ENCODE measurements around the gene MTERF4.
"Not testable (repeated sequence)": the region's sequence is repeated elsewhere in the genome, so short reads cannot be mapped to it uniquely, and the experiment has no call there.

MTERF4 gene

DNA sequence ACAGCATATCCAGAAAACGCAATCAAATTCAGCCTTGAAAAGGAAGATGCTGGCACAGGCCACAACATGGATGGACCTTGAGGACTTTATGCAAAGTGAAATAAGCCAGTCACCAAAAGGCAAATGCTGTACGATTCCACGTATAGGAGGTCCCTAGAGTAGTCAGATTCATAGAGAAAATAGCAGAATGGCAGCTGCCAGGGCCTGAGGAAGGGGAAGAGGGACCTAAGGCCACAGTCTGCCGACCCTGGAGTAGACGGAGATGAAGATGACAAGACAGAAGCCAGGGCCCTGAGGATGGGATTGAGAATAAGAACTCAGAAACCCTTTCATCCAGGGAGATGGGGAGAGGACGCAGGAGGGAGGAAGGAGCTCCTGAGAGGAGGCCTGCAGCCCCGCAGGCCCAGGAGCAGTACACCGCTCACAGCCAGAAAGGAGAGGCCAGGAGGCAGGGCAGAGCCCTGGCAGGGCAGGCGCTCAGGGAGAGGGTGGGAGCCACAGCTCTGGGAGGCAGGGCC lies 8.1 kb upstream of the MTERF4 start:
- no peak for DNase-seq

DNA sequence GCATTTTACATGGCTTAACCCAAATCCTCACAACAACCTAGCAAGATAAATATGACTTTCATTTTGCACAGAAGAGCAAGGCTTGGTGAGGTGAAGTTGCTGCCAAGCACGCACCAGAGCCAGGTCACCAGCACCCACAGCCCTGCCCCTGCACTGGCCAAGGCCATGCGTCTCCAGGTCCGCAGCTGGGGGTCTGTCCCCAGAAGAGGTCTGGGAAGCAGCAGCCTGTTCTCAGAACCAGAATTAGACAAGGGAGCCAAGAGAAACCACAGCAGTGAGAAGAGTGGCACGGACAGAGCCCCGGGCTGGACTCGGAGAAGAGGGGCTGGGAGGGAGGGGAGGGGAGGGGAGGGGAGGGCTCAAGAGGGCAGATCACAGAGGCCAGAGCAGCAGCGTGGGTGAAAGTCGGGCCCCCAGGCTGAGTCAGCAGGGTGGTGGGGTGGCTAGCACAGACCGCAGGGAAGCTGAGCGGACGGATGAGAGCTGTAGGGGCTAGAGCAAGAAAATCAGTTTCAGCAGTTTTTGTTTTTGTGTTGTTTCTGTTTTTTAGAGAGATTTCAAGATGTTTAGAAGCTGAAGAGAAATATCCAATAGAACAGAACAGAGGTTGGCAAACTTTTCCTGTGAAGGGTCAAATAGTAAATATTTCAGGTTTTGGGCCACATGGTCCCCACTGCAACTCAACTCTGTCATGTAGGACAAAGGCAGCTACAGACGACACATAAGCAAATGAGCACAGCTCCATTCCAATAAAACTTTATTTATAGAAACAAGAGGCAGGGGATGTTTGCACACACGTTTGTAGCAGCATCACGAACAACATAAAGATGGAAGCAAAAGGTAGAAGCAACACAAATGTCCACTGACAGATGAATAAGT lies 7.4 kb upstream of the MTERF4 start:
- DNase-seq: no peak

DNA sequence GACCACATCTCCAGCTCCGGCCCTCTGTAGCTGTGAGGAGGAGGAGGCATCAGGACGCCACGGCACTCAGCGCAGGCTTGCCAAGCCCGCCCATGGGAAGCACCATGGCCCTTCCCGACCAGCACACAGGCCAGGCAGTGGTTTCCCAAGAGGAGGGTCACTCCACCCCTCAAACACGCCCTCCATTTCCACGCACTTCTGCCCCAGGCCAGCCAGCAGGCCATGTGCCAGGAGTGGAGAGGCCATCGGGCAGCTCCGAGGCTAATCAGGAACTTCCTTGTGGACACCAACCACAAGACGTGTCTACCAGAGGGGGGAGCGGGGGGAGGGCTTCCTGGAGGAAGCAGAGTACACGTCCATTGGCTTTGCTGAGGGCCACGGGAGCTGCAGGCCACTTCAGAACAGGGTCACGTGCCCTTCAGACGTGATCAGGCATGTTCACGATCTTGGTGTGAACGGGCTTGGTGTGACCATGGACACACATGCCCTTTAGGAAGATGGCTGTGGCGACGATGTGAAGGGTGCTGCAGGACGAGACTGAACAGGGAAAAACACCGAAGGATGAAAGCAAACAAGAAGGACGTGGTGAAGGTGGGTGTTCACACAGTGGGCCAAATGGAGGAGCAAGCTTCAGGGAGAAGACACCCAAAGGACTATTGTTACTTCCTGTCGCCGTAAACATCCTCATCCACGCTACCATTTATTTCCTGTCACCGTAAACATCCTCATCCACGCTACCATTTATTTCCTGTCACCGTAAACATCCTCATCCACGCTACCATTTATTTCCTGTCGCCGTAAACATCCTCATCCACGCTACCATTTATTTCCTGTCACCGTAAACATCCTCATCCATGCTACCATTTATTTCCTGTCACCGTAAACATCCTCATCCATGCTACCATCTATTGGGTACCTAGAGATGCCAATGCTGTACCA lies 6.5 kb upstream of the MTERF4 start:
- no peak for DNase-seq

DNA sequence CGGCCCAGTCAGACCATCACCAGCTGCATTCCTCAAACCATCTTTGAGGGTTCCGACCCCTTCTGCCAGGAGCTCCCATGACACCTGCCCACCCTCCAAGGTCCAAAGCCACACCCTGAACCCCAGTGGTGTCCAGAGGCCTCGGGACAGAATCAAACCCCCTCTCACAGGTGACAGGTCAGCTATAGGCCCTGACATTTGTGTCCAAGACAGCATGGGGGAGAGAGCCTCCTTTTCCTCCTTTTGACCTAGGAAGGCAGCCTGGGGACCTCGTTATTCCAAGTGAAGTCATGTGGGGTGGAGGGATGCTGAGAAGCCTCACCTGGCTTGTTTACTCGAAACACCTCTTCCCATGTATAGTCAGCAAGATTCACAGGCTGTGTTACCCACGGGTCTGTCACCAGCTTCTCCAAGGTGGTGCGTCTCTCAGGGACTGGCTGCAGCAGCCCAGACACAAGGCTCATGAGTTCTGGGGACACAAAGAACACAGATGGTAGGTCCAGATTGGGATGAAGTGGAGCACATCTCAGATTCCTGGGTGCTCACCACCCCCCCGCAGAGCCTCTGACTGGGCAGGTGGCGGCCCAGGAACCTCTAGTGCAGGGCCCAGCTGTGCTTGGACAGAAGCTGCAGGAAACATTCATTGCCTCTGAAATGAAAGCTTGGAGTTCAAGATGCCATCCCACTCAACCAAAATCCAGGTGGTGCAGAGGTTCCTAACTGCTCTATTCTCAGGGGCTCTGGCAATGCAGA lies 5.1 kb upstream of the MTERF4 start:
- no peak for DNase-seq

DNA sequence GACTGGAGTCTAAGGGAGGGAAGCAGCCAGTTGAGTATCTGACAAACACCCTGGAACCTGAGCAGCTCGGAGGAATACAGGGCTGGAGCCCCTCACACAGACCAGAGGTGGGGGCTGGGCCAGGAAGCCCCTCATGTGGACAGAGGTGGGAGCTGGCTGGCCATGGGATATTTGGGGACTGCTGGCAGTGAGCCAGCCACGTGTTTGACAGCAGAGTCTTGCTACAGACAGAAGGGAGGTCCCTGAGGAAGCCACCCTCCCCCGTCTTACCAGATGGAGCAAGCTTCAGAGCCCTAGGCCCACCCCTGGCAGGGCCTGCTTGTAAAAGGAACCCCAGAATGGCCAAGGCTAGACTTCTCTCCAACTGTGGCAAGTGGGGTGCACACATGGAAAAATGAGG lies 3.6 kb upstream of the MTERF4 start:
- DNase-seq: no peak

DNA sequence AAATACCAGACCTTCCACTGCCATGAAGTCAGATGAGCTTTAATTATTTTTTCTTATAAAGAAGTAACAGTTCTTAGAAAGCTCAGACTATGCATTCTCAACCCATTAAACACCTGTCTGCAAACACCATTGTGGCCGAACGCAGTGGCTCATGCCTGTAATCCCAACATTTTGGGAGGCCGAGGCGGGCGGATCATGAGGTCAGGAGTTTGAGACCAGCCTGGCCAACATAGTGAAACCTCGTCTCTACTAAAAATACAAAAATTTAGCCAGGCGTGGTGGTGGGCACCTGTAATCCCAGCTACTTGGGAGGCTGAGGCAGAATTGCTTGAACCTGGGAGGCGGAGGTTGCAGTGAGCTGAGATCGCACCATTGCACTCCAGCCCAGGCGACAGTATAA lies 2.5 kb upstream of the MTERF4 start:
- not testable (repeated sequence) for DNase-seq

DNA sequence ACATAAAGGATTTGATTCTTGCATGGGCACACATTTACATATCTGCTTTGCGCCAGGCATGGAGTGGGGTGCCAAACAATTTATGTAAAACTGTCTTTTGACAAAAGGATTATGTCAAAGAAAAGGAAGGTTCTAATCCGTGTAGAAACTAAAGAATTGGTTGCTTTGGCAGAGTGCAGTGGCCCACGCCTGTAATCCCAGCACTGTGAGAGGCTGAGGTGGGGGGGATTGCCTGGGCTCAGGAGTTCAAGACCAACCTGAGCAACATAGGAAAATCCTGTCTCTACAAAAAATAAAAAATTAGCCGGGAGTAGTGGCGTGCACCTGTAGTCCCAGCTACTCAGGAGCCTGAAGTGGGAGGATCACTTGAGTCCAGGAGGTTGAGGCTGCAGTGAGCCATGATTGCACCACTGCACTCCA lies 1.1 kb upstream of the MTERF4 start:
- DNase-seq: no peak

DNA sequence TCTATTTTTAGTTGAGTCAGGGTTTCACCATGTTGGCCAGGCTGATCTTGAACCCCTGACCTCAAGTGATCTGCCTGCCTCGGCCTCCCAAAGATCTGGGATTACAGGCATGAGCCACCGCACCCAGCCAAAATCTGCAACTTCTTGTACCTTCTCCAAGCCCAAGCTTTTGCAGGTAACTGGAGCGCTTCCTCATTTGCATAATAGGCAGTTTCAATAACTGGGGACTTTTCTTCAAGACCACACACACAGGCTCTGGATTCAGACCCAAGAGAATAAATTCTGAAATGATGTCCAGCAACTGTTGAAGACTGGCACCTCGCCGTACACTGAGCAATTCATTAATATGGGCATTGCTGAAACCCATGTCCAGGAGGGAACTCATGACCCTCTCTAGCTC lies 2.8 kb downstream of the MTERF4 start:
- no peak for DNase-seq

DNA sequence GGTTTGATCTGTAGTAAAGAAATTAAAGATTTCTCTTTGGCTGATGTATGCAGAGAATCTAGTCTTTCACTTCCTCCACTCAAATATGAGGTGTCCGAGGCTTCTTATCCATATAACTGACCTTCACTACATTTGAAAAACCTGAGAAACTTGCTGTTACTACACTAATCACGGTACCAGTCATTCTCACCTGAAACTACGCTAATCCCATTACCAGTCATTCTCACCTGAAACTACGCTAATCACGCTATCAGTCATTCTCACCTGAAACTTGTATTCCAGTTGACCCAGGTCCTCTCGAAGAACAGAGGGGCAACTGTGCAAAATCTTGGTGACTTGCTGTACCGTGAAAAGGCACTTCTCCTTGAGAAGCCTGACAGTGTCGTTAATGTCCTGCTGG lies 5.1 kb downstream of the MTERF4 start:
- DNase-seq: no peak

DNA sequence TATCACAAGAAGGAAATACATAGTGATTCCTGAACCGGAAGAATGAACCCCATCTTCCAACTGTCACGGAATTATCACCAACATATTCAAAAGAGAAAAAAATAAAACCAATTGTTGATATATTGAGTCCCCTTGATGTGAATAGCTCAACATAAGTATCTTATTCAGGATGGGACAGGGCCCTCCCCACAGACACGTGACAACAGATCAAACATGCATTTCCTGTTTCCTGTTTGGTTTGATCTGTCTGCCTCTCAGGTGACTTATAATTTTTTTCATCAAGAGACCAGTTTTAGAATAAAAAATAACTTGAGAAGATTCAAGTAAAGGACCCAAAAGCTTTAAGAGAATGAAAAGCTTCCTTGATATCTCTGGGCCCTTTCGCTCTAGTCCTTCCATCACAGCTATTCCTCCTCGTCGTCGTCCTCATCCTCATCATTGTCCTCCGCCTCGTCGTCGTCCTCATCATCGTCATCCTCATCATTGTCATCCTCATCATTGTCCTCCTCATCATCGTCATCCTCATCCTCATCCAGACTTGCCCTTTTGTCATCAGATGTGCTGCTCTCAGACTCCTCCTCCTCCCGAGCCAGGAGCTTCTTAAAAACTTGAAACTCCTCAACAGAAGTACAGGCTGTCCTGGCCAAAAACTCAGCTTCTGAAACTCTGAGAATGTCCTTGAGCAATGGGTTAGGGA lies 6.3 kb downstream of the MTERF4 start:
- DNase-seq: peak in 1 of 4 experiments; percentile 29

DNA sequence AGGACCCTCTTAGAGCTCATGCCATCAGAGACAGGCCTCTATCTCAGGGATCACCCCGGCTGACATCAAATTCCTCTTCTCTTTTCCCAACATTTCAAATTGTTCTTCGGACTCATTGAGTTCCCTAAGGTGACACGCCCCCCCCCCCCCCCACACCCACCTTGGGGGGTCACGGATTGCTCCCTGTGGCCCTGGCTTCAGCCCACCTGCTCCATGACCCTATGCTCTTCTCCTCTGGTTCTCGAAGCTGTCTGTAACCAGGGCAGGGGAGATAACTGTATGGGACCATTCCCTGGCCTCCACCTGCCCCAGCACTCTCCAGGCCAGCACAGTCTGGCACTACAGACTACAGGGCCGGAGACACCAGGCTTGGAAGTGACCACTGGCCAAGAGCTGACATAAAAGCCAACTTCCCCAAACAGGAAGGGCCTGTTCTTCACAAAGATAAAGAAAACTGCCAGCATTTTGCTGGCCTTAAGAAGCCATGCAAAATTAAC lies 7.1 kb downstream of the MTERF4 start:
- DNase-seq: no peak

DNA sequence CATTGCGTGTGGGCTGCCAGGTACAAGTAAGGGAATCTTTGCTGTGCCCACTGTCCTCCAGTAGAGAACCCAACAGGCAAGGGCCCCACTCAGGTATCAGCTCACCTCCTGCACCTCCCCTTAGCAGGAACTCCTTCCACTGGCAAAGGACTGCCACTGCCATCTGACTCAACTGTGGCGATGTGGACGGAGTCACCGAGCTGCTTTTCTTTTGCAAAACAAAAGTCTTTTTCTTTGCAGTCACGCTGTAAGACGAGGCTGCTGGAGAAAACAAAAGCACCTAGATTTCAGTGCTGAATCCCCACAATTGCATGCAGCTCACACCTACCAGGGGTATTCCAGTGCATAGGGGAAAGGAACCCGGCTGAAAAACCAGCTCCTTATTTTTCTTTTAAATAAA lies 7.9 kb downstream of the MTERF4 start:
- DNase-seq: no peak

DNA sequence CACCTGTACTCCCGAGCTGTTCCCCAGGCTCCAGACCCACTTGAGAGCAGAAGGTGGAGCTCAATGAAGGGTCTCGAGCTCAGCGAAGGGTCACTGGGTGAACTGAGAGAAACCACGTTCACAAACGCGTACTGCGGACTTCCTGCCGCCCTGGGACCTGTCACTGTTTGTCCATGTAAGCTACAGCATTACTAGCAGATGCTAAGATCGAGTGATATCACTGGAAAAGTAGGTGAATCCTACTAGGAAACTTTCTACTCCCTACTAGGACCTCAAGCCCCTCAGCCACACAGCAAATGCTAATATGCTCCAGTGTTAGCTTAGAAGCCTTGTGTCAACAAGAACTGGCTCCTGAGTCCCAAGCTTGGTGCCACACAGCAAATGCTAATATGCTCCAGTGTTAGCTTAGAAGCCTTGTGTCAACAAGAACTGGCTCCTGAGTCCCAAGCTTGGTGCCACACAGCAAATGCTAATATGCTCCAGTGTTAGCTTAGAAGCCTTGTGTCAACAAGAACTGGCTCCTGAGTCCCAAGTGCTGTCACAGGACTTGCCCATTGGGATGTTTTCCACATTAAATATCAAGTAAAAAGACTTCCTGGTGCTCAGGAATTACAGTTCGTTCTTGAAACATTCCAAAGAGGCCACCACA lies 8.8 kb downstream of the MTERF4 start:
- not testable (repeated sequence) for DNase-seq

DNA sequence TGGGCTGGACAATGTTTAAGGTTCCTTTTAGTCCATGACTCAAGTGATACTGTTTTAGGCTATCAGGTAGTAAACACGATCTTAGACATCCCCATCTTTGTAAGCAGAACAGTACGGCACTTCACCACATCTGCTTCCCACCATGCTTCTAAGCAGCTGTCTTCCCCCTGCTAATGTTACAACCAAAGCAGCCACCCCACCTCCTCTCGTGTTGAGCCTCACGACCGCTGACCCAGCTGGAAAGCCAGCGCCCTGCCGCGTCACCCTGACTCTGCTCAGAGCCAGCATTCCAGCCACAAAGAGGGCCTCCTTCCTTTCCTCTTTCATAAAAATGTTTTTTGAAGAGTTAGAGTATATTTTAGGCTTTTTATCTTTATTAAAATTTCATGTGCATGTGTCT lies 9.4 kb downstream of the MTERF4 start:
- DNase-seq: no peak

DNA sequence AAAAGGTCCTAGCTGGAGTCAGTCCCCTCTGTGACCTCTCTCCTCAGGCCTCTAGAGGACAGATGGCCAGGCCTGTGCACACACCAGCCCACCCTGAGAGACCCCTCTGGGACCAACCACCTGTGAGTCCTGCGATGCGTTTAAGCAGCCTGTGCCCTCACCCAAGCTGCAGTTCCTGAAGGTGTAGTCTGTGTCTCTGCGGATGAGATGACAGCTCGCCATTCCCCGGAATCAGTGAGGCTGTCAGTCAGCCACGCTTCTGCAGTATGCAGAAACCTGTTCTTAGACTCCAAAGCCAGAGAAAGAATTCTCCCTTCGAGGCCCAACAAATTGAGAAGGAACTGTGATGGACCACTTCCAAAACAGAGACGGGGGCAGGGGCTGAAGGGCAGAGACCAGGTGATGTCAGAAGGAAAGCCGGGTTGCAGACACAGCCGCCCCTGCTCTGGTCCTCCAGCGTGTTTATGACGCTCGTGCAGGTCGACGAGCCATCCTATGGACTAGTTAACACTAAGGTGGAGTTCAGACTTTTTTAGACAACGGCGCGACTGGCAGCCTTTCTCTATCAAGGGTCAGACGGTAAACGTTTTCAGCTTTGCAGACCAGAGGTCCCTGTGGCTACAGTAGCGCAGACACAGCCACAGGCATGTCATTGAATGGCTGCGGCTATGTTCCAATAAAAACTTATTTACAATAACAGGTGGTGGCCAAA lies 10.2 kb downstream of the MTERF4 start:
- no peak for DNase-seq

DNA sequence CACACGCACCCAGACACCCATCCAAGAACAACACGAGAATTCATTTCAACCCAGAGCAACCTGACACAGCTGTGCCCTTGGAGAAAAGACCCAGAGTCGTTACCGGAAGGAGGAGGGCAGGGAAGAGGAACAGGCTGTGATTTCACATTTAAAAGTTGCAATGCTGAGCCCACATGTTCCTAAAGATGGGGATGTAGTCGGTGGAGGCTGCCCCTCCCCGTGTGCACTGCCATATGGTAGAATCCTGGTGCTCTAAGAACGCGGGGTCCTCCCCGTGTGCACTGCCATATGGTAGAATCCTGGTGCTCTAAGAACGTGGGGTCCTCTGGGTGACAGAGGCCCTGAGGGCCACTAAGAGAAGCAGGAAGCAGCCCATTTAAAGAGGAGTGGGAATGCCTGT lies 10.9 kb downstream of the MTERF4 start:
- no peak for DNase-seq

DNA sequence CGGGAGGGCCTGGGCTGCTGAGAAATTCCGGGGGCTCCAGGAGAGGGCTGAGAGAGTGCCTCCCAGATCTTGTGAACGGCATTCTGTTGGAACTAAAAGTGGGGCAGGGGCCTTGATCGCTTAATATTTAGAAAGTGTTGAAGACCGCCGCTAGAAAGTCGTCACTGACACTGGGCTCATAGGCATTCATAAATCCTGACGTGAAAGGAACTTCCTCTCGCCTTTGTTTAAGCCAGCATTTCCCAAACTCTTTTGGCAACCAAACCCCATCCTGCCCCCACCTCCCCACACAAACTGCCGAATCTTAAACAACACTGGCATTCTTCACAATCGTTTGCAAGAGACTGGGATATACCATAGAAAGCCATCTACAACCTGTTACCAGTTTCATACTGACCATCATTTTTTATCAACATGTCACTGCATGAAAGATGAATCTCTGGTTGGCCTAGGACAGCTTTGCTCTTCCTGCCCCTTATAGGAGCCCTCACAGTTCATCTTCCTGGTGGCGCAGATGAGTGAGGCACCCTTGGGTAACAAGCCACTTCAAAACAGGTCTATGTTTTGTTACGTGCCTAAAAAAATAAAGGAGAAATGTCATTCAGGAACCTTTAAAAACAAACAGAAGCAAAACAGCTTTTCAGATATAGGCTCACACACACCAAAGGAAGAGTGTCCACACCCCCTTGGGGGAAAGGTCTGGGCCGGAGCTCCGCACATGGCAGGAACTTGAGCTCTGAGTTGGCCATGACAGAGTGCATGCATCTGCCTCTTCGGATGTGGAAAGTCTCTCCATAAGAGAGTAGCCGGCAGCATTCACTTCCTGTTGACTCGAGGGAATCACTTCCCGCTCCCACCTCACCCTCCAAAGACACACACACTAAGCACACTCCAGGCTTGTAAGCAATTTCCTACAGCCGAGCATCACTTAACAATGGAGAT lies 13.0 kb downstream of the MTERF4 start:
- no peak for DNase-seq

DNA sequence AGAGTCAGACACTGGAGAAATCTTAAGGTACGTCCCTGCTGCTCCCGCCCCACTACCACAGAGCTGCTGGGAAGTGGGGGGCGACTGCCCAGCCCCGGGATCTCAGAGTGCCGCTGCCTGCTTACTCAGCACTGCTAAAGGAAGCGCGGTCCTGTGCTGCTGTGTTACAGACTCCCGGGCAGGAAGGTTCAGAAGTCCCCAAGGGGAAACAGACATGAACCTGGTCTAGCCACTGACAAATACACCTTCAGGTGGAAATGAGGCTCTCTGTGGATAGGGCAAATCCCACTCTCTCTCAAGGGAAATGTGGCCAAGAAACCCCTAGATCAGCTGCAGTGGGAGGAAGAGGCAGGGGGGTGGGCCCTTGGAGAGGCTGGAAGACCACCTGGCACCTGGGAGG lies 13.7 kb downstream of the MTERF4 start:
- no peak for DNase-seq

DNA sequence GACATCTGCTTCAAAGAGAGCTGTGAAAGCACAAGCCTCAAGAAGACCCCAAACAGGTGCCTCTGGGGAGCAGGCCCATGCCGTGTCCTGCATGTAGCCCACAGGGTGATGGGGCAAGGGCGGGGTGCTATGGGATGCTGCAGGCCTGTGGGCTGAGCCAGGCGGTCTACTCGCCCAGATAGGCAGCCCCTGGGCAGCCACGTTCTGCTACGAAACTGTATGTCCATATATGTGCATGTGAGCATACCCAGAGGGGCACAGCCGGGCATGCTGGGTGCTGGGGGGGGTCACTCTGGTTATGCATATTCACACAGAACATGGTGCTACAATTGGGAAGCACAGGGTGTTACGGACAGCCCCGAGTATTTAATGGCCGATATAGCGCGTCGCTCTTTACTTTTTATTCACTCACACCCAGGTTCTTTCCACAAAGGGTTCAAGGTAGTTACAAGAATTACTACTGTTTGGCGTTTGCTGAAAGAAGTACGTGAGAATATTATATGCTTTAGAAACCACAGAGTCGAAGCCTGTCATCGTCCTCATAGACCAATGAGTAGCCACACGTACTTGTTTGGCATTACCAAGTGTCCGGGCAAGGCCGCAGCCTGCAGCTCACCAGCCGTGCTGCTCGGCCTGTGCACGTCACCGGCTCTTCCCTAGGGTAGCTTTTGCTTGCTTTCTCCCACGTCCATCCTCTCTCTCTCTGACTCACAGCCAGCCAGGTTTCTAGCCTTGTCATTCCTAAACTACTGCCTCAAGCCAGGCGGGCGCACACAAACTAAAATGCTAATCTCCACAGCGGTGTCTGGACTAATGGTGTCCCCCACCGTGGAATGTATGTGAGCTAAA lies 14.4 kb downstream of the MTERF4 start:
- DNase-seq: no peak
